ENCODE results near the gene BBIP1. TPM values are rescaled to one million over a fixed set of nuclear protein-coding genes. Genes with fewer than 3 reads are reported as not detected.
"Not testable (repeated sequence)": the region's sequence is repeated elsewhere in the genome, so short reads cannot be mapped to it uniquely, and the experiment has no call there.

The BBIP1 gene
- total RNA-seq, 2 donors from 2014 or later = 25.7 to 34.5 TPM

DNA sequence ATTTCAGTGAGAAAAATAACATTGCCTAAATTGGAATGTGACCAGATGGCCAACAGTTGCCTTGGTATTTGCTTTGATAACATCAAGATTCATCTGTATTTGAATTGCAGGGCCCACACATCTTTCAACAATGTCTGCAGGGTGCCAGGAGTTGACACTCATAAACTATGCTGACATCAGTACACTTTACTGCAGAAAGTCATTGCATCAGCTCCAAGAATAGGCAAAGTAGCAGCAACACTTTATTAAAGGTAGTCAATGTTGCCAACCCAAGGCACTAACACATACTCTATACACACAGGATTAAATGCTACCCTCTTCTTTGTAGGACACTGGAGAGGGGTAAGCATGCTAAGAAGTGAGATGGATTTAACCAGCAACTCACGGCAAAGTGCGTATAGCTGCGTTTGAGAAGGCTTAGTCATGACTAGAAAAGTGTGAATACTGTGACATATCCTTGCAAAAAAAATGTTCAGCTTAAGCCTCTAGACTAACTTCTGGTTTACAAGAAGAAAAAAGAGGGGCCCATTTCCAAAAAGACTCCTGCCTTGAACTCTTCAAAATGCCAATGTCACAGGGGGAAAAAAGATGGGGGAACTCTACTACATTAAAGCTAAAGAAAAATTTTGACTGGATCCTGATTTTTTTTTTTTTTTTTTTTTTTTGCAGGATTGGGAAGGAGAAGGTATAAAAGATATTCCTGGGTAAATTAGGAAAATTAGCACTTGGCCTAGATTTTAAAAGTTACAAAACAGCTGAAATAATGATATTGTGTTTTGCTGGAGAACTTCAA is 2.2 kb downstream of the BBIP1 start:
- ATAC-seq (replicated peaks in 1 of 2) = no peak
- peaks cover 29% of the 10 kb centered on the region for H3K4me1 Mint-ChIP-seq (ENCODE audit: low read depth)
- peak overlapping the region; percentile 96 for H3K27ac Mint-ChIP-seq
- H3K27me3 Mint-ChIP-seq (ENCODE audit: low read depth) = no peaks in the 10 kb centered on the region
- H3K9me3 Mint-ChIP-seq = no peaks in the 10 kb centered on the region
- no peak for DNase-seq
- peak overlapping the region; percentile 45 to 99 for H3K4me3 Mint-ChIP-seq
- peaks cover 8% of the 10 kb centered on the region in 2 donors for H3K36me3 Mint-ChIP-seq (ENCODE audit: insufficient read depth in 2 of 2)

DNA sequence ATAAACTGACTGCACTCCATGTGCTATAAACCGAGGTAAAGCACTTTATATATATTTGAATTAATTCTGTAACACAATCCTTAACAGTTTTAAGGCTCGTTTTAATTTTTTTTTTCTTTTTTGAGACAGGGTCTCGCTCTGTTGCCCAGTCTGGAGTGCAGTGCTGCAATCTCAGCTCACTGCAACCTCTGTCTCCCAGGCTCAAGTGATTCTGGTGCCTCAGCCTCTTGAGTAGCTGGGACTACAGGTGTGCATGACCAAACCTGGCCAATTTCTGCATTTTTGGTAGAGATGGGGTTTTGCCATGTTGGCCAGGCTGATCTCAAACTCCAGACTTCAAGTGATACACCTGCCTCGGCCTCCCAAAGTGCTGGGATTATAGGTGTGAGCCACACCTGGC is 3.4 kb downstream of the BBIP1 start:
- not testable (repeated sequence) for H3K4me3 Mint-ChIP-seq; H3K27me3 Mint-ChIP-seq (ENCODE audit: low read depth); ATAC-seq (replicated peaks in 1 of 2); H3K36me3 Mint-ChIP-seq (ENCODE audit: insufficient read depth in 2 of 2); H3K9me3 Mint-ChIP-seq; H3K27ac Mint-ChIP-seq; DNase-seq
- H3K4me1 Mint-ChIP-seq (ENCODE audit: low read depth) = peaks cover 21% of the 10 kb centered on the region

DNA sequence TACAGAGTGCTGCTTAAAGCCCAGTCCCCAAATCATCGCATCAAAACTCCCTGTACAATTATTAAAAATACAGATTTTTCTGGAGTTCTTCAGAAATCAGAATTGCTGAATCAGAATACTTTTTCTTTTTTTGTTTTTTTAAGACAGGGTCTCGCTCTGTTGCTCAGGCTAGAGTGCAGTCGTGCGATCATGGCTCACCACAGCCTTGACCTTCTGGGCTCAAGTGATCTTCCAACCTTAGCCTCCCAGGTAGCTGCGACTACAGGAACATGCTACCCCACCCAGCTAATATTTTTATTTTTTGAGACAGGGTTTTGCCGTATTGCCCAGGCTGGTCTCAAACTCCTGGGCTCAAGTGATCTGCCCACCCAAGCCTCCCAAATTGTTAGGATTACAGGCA is 3.9 kb downstream of the BBIP1 start:
- Mint-ChIP-seq H3K9me3 (no peaks in the 10 kb centered on the region), H3K27ac (no peak overlapping the region), H3K27me3 (ENCODE audit: low read depth) (no peaks in the 10 kb centered on the region), H3K4me3 (no peak overlapping the region), H3K36me3 (ENCODE audit: insufficient read depth in 2 of 2) (peaks cover 4 to 5% of the 10 kb centered on the region in 2 donors), H3K4me1 (ENCODE audit: low read depth) (peaks cover 21% of the 10 kb centered on the region)
- ATAC-seq (replicated peaks in 1 of 2) = no peak
- DNase-seq = no peak

GRCh38 chr10:110914431-110914830 is 4.5 kb downstream of the BBIP1 start:
- Mint-ChIP-seq H3K36me3 (ENCODE audit: insufficient read depth in 2 of 2) (peaks cover 4 to 5% of the 10 kb centered on the region in 2 donors), H3K27me3 (ENCODE audit: low read depth) (no peaks in the 10 kb centered on the region), H3K9me3 (no peaks in the 10 kb centered on the region), H3K27ac (peak overlapping the region; percentile 23), H3K4me3 (no peak overlapping the region), H3K4me1 (ENCODE audit: low read depth) (peaks cover 21% of the 10 kb centered on the region)
- DNase-seq = no peak
- ATAC-seq (replicated peaks in 1 of 2) = no peak

- no peak for DNase-seq
- H3K27ac Mint-ChIP-seq = peak overlapping the region; percentile 69
- H3K4me1 Mint-ChIP-seq (ENCODE audit: low read depth) = peaks cover 18% of the 10 kb centered on the region
- no peaks in the 10 kb centered on the region for H3K9me3 Mint-ChIP-seq
- H3K4me3 Mint-ChIP-seq = no peak overlapping the region
- H3K36me3 Mint-ChIP-seq (ENCODE audit: insufficient read depth in 2 of 2) = peaks cover 2 to 4% of the 10 kb centered on the region in 2 donors
- no peak for ATAC-seq (replicated peaks in 1 of 2)
- no peaks in the 10 kb centered on the region for H3K27me3 Mint-ChIP-seq (ENCODE audit: low read depth)
Measured at GRCh38 chr10:110912374-110912773, 6.6 kb downstream of the BBIP1 start.

DNA sequence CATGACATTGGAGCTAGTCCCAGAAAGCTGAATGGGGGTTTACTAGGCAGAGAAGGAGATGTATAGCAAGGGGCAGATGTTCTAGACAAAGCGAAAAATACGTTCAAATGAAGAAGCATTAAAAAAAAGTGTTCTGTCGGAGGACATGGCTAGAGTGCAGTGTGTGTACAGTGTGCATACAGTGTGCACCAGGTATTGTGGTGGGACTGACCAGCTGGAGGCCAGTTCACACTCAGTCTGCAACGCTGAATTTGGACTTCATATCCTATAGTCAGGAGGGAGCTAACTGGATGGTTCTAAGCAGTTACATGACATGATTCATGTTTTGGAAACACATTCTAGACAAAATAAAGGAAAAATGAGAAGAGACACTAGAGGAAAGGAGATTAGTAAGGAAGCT is 8.8 kb downstream of the BBIP1 start:
- Mint-ChIP-seq H3K27ac (peak overlapping the region; percentile 69), H3K27me3 (ENCODE audit: low read depth) (no peaks in the 10 kb centered on the region), H3K9me3 (no peaks in the 10 kb centered on the region), H3K36me3 (ENCODE audit: insufficient read depth in 2 of 2) (peaks cover 4% of the 10 kb centered on the region in 2 donors), H3K4me1 (ENCODE audit: low read depth) (peaks cover 6% of the 10 kb centered on the region), H3K4me3 (no peak overlapping the region)
- ATAC-seq (replicated peaks in 1 of 2) = peak; percentile 16 to 24
- DNase-seq = no peak

DNA sequence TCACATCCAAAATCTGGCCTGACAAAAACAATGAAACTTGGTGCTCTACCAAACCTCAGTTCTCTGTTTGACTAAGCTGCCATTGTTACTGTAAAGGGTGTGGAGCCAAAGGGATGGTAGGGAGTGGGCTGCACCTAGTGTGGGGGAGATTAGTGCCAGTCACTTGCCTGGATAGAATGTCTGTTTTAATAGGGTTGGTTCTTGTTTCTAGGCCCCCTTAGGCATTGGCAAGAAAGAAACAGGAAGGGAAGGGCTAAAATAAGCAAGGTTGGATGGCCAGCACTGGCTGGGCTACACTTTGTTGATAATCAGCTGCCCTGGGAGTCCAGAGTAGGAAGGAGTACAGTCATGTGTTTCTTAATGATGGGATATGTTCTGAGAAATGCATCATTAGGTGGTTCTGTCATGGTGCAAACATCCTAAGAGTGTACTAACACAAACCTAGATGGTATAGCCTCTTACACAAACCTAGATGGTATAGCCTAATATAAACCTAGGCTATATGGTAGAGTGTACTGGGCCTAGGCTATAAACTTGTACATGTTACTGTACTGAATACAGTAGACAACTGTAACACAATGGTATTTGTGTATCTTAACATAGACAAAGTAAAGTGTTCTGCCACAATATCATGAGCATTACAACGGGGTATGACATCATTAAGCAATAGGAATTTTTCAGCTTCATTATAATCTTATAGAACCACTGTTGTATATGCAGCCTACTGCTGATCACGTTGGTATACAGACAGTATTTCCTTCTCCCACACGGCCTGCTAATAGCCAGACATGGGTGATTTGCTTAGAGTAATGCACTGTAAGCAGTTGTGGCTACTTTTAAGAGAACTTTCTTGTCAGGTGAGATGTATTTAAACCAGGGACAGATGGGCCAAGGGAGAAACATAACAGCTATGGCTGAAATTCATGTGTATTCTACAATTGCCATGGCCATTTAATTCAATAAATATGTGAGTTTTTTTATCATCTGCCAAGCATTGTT is 15.4 kb downstream of the BBIP1 start:
- H3K27me3 Mint-ChIP-seq (ENCODE audit: low read depth) = no peaks in the 10 kb centered on the region
- H3K27ac Mint-ChIP-seq = peak overlapping the region; percentile 93
- peak overlapping the region; percentile 75 to 89 for H3K4me3 Mint-ChIP-seq
- peaks cover 8 to 24% of the 10 kb centered on the region in 2 donors for H3K36me3 Mint-ChIP-seq (ENCODE audit: insufficient read depth in 2 of 2)
- no peaks in the 10 kb centered on the region for H3K9me3 Mint-ChIP-seq
- peaks cover 48% of the 10 kb centered on the region for H3K4me1 Mint-ChIP-seq (ENCODE audit: low read depth)
- ATAC-seq (replicated peaks in 1 of 2) = peak; percentile 86
- peak; percentile 63 to 66 for DNase-seq

DNA sequence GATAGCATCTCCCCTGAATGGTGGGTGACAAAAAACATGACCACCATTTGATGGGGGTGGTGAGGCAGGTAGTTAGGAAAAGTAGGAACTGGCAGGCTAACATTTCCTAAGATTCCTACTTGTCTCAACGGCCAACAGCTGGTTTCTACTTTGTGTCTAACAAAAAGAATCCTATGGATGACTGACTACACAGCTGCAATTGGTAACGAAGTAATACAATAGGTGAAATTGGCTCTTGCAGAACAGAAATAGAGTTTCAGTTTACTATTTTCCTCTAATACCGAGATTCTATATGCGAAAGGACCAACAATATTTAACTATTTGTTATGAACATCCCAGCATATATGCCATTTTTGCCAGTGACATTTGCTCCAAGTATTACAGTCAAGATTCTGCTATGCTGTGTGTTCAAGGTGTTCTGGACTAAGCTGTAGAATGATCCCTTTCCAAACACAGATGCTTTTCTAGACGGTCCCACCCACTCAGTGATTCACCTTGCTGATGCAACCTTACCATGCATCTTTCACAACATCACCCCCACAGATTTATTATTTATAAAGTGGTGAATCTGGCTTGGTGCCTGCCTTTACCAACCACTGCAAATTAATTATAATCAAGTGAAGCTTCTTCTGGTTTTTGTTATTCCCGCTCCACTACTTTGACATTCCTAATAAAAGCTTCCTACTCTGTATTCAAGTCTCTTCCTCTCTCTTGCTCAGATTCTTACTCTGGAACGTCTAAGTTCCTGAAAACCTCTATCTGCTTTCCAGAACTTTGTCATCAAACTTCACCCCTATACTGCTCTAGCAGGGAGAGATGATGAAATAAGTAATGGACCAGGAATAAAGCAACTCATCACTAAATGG is 16.8 kb downstream of the BBIP1 start:
- no peaks in the 10 kb centered on the region for H3K27me3 Mint-ChIP-seq (ENCODE audit: low read depth)
- H3K27ac Mint-ChIP-seq = peak overlapping the region; percentile 93
- no peaks in the 10 kb centered on the region for H3K9me3 Mint-ChIP-seq
- peaks cover 6 to 32% of the 10 kb centered on the region in 2 donors for H3K36me3 Mint-ChIP-seq (ENCODE audit: insufficient read depth in 2 of 2)
- ATAC-seq (replicated peaks in 1 of 2) (peak; percentile 69 to 71), DNase-seq (peak; percentile 62 to 68)
- peak overlapping the region; percentile 75 to 89 for H3K4me3 Mint-ChIP-seq
- H3K4me1 Mint-ChIP-seq (ENCODE audit: low read depth) = peaks cover 44% of the 10 kb centered on the region

DNA sequence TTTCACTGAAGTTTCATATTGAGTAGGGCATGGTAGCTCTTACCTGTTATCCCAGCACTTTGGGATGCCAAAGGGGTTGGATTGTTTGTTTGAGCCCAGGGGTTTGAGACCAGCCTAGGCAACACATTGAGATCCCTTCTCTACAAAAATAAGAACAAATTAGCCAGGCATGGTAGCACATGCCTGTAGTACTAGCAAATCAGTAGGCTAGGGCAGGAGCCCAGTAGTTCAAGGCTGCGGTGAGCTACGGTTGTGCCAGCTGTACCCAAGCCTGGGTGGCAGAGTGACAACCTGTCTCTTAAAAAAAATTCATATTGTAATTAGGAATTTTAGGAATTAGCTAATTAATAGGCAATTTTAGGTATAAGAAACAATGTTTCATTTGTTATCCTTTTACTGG is 18.0 kb downstream of the BBIP1 start:
- H3K27ac Mint-ChIP-seq = peak overlapping the region; percentile 42
- no peaks in the 10 kb centered on the region for H3K9me3 Mint-ChIP-seq
- H3K4me1 Mint-ChIP-seq (ENCODE audit: low read depth) = peaks cover 44% of the 10 kb centered on the region
- no peaks in the 10 kb centered on the region for H3K27me3 Mint-ChIP-seq (ENCODE audit: low read depth)
- DNase-seq = no peak
- H3K4me3 Mint-ChIP-seq = no peak overlapping the region
- no peak for ATAC-seq (replicated peaks in 1 of 2)
- H3K36me3 Mint-ChIP-seq (ENCODE audit: insufficient read depth in 2 of 2) = peaks cover 6 to 35% of the 10 kb centered on the region in 2 donors

GRCh38 chr10:110898391-110898790 is 20.6 kb downstream of the BBIP1 start:
- DNase-seq = no peak
- peak overlapping the region; percentile 50 for H3K27ac Mint-ChIP-seq
- H3K4me1 Mint-ChIP-seq (ENCODE audit: low read depth) = peaks cover 45% of the 10 kb centered on the region

GRCh38 chr10:110897184-110897583 is 21.8 kb downstream of the BBIP1 start:
- Mint-ChIP-seq H3K9me3 (no peaks in the 10 kb centered on the region), H3K4me1 (ENCODE audit: low read depth) (peaks cover 40% of the 10 kb centered on the region), H3K36me3 (ENCODE audit: insufficient read depth in 2 of 2) (peaks cover 12 to 33% of the 10 kb centered on the region in 2 donors), H3K27me3 (ENCODE audit: low read depth) (no peaks in the 10 kb centered on the region), H3K4me3 (no peak overlapping the region), H3K27ac (no peak overlapping the region)
- no peak for ATAC-seq (replicated peaks in 1 of 2)
- no peak for DNase-seq

More at GRCh38 chr10:110898391-110898790, 20.6 kb downstream of the BBIP1 start:
- Mint-ChIP-seq H3K27me3 (ENCODE audit: low read depth) (no peaks in the 10 kb centered on the region), H3K4me3 (no peak overlapping the region), H3K9me3 (no peaks in the 10 kb centered on the region), H3K36me3 (ENCODE audit: insufficient read depth in 2 of 2) (peaks cover 16 to 38% of the 10 kb centered on the region in 2 donors)
- no peak for ATAC-seq (replicated peaks in 1 of 2)

GRCh38 chr10:110893559-110894179 is 25.3 kb downstream of the BBIP1 start:
- Mint-ChIP-seq H3K36me3 (ENCODE audit: insufficient read depth in 2 of 2) (peaks cover 14 to 47% of the 10 kb centered on the region in 2 donors), H3K27me3 (ENCODE audit: low read depth) (no peaks in the 10 kb centered on the region), H3K4me1 (ENCODE audit: low read depth) (peaks cover 26% of the 10 kb centered on the region), H3K9me3 (no peaks in the 10 kb centered on the region), H3K27ac (no peak overlapping the region), H3K4me3 (no peak overlapping the region)
- DNase-seq (no peak), ATAC-seq (replicated peaks in 1 of 2) (peak; percentile 65 to 77)
